ENCODE results near the gene CSNK1G1.

The CSNK1G1 gene

DNA sequence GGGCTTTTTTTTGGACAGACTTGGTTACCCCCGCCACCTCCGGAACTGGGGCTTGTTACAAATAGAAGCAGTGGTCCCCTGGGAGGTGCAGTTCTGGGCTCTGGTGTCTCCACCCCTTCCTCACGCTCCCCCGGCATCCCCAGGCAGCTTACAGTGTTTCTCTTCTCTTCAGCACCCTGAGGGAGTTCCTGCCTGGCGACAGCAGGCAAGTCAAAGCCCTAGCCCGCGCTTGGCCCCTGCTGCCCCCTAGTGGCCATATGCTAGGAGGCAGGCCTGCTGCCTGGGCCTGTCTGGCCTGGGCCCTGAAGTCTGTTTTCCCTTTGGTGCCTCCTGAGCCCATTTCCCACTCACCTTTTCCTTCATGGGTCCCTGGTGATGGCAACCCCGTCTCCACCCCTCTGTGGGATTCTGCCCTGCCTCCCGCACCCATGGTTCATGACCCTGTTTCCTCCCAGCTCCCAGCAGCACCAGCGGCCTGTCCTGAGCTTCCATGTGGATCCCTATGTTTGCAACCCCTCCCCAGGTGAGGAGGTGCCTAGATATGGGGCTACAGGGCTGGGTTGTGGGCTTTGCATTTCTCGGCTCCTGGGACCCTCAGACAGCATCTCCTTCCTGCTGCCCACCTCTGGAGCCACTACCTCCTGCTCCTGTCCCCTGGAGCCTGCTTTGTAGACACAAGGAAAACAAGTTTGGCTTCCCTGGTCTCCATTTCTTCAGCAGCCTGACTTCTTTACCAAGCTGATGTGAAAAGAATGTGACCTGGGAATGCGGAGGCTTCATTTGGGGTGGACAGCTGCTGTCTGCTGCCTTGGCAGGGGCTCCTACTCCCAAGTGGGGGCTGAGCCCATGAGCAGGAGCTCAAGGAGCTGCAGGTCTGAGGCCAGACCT lies 202.2 kb downstream of the CSNK1G1 start:
- DNase-seq (ENCODE audit: low read depth, low spot score), result peak; percentile 78

GRCh38 chr15:64152507-64153387 lies 203.2 kb downstream of the CSNK1G1 start:
- no peak for DNase-seq (ENCODE audit: low read depth, low spot score)

DNA sequence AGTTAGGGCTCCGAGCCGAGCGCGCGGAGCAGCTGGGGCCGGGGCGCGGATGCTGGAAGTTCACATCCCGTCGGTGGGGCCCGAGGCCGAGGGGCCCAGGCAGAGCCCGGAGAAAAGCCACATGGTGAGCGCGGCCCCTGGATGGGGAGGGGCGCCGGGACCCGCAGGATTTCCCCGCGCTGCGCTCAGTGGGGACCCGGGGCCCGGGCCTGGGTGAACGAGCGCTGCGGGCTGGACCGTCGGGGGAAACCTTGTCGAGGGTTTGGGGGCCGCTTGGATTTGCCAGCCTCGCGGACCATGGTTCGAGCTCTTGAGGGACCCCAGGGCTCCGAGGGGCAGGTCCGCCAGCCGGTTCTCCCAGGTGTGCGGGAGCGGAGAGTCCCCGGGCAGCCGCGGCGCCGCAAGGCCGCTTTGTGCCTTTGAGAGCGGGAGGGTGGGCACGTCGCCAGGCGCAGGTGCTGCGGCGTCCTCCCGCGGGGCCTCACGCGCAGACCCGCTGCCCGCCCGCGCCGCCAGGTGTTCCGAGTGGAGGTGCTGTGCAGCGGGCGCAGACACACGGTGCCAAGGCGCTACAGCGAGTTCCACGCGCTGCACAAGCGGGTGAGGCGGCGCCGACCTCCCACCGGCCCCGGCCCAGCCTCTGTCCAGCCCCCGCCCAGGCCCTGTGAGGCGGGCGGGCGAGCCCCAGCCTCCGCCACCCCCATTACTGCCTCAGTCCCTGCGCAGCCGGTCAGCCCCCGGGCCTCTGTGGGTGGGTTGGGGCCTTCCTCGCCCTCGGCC lies 204.1 kb downstream of the CSNK1G1 start, which contains the start of gene SNX22:
Gene SNX22, plus strand, starts transcription at position 5 of the 780 bp plus-strand sequence. Its CDS starts 45 bp downstream, at position 50.
- no peak for DNase-seq (ENCODE audit: low read depth, low spot score)

GRCh38 chr15:64149893-64150578 lies 205.9 kb downstream of the CSNK1G1 start:
- DNase-seq (ENCODE audit: low read depth, low spot score), result no peak

- DNase-seq (ENCODE audit: low read depth, low spot score), result no peak
Observed at GRCh38 chr15:64149424-64149823, 206.5 kb downstream of the CSNK1G1 start.

DNA sequence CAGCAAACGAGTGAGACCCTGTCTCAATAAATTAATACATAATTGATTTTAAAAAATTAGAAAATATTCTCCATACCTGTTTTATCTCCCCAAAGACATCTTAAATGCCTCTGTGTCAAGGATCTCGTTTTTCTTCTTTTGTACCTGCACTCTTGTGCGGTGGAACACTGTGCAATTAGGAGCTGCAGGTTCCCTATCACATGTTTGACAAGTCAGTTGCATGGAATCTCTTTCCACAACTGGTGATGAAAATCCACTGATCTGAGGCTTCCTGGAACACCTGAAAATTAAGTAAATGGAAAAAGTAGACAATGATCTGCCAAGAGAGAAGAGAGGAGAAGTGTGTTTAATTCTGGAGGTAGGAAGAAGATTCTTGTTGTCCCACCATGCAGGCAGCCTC lies 207.4 kb downstream of the CSNK1G1 start:
- DNase-seq (ENCODE audit: low read depth, low spot score), result no peak

- no peak for DNase-seq (ENCODE audit: low read depth, low spot score)
Observed at GRCh38 chr15:64148168-64148567, 207.8 kb downstream of the CSNK1G1 start.

DNA sequence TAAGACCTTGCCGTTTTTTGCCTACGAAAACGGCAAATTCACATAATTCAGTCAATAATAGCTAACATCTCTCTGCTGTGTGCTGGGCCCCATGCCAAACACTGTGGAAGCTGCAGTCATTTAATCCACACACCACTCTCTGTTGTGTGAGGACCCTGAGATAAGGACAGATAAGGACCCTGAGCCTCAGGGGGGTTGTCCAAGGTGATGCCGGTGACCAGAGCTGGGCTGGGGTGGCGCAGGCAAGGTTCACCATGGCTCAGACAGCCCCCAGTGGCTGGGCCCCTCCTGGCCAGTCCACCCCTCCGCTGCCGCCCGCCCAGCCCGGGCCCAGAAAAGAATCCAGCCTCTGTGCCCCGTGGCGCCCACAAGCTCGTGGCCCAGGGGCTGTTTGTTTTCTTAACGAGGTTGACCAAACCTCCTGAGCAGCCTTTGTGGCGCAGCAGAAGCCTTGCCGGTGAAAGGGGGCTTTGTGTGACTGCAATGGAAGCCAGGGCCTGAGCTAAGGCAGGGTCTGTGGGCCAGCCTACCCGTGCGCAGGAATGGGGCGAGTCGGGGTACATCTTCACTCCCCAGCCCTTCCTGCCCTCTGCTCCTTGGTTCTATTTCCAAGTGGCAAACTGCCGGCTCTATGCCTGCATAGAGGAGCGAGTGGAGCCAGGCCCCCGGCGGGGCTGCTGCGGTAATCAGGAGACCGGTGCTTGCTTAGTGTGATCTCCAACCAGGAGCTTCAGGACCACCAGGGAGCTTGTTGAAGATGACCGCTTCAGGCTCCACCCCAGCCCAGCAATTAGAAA lies 208.9 kb downstream of the CSNK1G1 start:
- DNase-seq (ENCODE audit: low read depth, low spot score), result no peak

DNA sequence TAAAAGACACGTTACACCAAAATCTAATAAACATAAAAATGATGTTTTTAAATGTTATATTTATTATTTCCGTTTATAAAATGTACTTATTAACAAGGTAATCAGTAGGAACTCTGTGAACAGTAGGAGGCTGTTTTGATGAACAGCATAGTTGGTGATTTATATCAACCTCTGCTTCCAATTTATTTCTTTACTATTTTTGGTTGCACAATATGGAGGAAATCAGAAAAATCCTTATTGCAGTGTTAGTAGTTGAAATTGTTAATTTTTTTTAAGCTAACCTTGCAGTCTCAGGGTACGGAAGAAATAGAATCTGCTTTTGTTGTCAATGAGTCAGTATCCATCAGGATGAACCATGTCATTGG lies 209.5 kb downstream of the CSNK1G1 start:
- no peak for DNase-seq (ENCODE audit: low read depth, low spot score)

GRCh38 chr15:64146041-64146440 lies 209.9 kb downstream of the CSNK1G1 start:
- no peak for DNase-seq (ENCODE audit: low read depth, low spot score)

DNA sequence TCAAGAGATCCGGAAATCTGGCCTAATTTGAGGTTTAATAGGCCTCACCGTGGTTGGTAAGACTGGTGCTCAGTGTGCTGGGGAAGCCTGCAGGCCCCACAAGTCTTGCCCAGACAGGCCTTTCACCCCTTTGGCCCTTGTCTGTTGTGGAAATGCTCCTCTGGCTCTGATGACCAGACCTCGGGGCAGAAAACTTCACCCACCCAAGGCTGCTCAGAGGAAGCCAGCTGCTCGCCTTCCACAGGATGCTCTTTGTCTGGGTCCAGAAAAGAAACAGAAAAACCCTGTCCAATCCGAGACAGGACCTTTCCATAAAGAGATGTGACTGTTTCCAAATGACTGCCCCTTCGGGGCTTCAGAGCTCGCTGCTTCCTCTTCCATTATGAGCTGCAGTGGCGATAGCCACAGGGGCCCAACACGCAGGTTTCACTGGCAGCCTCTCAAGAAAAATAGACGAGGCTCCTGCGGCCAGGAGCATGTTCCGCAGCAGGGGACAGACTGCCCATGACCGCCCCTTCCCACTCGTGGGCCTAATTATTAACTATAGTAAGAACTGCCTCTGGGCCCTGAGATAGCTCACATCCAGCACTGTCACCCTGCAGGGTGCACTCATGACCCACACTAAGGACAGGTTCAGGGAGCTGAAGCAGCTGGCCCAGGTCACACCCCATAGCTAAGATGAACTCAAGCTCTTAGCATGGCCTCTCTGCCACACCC lies 211.2 kb downstream of the CSNK1G1 start:
- no peak for DNase-seq (ENCODE audit: low read depth, low spot score)

DNA sequence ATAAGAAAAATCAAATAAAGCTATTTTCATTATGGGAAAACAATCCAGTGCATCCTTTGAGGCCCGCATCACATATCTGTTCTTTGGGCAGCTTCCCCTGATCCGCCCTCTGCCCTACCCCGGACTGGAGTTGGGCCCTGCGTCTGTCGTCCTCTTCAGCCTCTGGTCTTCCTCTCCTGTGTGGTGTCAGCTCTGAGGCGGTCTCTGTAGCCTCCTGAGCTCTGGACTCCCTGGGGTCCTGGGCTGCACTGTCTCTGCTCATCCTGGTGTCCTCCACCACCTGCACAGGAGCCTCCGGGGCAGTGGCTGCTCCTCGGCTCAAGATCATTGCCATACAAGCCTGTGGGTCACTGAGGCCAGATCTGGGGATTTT lies 211.8 kb downstream of the CSNK1G1 start:
- no peak for DNase-seq (ENCODE audit: low read depth, low spot score)

GRCh38 chr15:64143276-64143675 lies 212.7 kb downstream of the CSNK1G1 start:
- DNase-seq (ENCODE audit: low read depth, low spot score), result no peak

DNA sequence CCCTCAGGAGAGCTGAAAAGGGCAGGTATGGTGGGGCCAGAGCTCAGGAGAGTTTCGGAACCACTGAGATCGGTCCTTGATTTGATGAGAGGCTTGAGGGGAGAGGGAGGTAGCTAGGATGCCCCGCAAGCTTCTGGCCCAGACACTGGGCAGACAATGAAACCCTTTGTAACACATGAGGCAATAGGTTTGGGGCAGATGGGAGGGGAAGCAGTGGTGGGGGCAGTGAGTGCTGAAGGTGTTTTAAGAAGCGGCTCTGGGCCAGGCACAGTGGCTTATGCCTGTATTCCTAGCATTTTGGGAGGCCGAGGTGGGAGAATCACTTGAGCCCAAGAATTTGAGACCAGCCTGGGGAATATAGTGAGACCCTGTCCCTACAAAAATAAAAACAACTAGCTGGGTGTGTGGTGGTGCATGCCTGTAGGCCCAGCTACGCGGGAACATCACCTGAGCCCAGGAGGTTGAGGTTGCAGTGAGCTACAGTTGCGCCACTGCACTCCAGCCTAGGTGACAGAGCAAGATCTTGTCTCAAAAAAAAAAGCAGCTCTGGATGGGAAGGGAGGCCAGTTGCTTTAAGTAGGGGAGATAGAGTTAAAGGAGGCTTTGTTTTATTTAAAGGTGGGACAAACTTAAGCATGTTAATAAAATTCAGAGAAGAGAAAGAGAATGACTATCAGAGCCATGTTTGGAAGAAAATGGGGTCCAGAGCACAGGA lies 214.0 kb downstream of the CSNK1G1 start:
- DNase-seq (ENCODE audit: low read depth, low spot score), result no peak

- DNase-seq (ENCODE audit: low read depth, low spot score), result no peak
Observed at GRCh38 chr15:64138331-64138941, 217.5 kb downstream of the CSNK1G1 start.

DNA sequence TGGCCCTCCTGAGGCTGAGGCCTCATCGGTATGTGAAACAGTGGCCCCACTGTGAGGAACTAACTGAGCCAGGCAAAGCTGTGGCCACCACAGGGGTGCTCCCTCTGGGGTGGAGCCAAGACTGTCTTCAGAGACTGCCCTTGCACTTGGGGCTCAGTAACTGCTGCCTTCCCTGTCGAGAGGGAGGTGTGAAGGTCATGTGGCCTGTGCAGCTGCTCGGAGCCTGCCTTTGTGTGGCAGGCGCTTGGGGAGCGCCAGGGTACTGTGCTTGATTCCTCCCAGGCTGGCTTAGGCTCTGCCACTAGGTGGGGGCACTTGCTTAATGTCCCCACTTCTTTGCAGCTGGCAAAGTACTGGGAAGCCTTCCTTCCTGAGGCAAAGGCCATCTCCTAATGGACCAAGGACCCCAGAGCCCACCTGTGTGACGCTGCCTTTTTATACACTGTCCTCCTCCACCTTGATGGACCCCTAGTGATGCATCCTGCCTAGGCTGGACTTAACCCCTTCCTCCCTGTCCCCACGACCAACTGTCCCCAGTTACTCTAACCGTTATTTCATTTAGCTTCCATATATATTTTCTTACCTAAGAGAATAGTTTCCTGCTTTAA lies 218.6 kb downstream of the CSNK1G1 start:
- no peak for DNase-seq (ENCODE audit: low read depth, low spot score)

DNA sequence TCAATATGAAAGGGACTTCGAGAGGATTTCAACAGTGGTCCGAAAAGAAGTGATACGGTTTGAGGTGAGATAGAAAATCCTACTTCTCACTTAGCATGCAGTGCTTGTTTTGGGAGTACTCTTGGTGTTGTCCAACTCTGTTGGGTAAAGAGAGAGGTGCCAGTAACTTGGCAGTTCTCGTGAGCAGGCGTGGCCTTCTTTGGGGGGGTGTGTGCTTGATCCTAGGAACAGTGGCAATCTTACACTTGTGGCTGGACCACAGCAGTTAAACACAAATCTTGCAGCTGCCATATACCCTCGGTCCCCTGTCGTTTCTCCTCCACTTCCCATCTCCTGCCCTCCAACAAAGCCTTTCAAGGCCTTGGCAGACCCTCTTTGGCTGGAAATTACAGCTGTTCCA lies 219.6 kb downstream of the CSNK1G1 start:
- no peak for DNase-seq (ENCODE audit: low read depth, low spot score)

GRCh38 chr15:64134345-64134829 lies 221.6 kb downstream of the CSNK1G1 start:
- DNase-seq (ENCODE audit: low read depth, low spot score), result no peak

Measured in smooth muscle cell of the brain vasculature (primary cell).